ENCODE results near the gene CLCN7. TPM values are rescaled to one million over a fixed set of nuclear protein-coding genes. Genes with fewer than 3 reads are reported as not detected.
A peak's percentile ranks its signal among the peaks of the same experiment; 100 is the strongest.

Gene CLCN7
- total RNA-seq, 4 donors from 2014 or later: 24.8 to 45.8 (median 38.4) TPM

DNA sequence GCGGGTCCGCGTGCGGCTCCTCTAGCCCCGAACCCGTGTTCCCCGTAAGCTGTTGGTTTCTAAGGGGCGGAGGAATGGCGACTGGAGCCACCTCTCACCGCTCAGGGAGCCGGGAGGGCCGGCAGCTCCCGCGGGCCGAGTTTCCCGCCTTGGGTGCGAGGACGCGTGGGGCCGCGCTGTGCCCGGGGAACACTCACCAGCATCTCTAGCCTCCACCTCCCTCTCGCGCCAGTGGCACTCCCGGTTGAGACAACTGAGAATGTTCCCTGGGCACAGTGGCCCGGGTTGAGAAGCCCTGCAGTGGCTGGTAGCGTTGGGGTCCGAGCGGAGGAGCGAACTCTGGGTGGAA lies 18.9 kb upstream of the CLCN7 start:
- Histone ChIP-seq H3K36me3 (peaks cover 0 to 36% of the 10 kb centered on the region in 2 donors), H3K27me3 (no peaks in the 10 kb centered on the region), H3K27ac (peak overlapping the region; percentile 84 to 98 (median 92)), H3K4me3 (peak overlapping the region; percentile 78 to 95 (median 83)), H3K9me3 (no peaks in the 10 kb centered on the region), H3K4me1 (peaks cover 15 to 20% of the 10 kb centered on the region in 2 donors)
- DNase-seq (no peak), ATAC-seq (peak; percentile 3 to 13)
- in situ Hi-C loops (cut with MboI; ENCODE audit: low sequenced_read_pairs in 4 of 4): no loop called here
- TF ChIP-seq POLR2A (IDR thresholded peaks at IDR 0.05): no peak
- TF ChIP-seq, protein P1, sequence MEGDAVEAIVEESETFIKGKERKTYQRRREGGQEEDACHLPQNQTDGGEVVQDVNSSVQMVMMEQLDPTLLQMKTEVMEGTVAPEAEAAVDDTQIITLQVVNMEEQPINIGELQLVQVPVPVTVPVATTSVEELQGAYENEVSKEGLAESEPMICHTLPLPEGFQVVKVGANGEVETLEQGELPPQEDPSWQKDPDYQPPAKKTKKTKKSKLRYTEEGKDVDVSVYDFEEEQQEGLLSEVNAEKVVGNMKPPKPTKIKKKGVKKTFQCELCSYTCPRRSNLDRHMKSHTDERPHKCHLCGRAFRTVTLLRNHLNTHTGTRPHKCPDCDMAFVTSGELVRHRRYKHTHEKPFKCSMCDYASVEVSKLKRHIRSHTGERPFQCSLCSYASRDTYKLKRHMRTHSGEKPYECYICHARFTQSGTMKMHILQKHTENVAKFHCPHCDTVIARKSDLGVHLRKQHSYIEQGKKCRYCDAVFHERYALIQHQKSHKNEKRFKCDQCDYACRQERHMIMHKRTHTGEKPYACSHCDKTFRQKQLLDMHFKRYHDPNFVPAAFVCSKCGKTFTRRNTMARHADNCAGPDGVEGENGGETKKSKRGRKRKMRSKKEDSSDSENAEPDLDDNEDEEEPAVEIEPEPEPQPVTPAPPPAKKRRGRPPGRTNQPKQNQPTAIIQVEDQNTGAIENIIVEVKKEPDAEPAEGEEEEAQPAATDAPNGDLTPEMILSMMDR (IDR thresholded peaks at IDR 0.05 in 4 of 5, conservative IDR thresholded peaks at IDR 0.05 in 1 of 5): no peak
- intact Hi-C loops (cut with DNase I; ENCODE audit: low total_unique reads): loop anchor here (1.0 to 10.0 kb wide), 8 partner anchors 18 to 211 kb away; partner anchors contain the start of genes CLCN7, CRAMP1, IFT140 and MAPK8IP3

DNA sequence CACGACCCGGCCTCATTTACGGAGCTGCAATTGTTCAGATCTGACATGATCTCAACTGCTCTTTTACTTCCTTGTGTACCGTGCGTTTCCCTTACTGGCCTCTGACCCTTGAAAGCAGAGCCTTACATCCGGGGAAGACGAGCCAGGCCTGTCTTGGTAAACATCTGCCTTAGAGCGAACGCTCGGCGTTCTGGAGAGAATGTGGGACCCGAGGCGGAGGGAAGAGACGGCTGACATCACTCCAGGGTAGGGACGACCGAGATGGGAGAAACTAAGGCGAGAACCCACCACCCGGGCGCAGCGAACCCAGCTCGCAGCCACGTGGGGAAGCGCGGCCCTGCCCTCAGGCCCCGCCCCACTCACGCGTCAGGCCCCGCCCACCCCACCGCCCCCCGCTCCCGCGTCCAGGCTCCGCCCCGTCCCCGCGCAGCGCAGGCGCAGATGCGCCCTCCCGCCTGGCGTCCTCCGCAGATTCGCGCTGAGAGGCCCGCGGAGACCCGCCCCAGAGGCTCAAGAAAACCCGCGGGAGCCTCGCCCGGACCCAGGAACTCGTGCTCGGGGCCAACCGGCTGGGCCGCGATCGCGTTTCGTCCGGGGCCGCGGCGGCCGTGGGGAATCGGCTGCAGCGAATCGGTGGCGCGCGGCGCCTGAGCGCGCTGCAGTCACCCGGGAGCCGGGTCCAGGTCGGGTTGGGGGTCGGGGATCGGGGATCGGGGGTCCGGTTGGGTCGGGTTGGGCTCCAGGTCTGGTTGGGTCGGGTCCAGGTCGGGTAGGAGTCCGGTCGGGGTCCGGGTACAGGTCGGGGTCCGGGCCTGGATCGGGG lies 18.3 kb upstream of the CLCN7 start, which contains the start of gene TELO2:
TELO2 (plus strand) TSS at position 438 of the 823 bp plus-strand sequence. CDS start 922 bp downstream, outside the sequence.
- H3K4me3 ChIP-seq: peak within 1 kb of the TSS; percentile 78 to 95 (median 83)

DNA sequence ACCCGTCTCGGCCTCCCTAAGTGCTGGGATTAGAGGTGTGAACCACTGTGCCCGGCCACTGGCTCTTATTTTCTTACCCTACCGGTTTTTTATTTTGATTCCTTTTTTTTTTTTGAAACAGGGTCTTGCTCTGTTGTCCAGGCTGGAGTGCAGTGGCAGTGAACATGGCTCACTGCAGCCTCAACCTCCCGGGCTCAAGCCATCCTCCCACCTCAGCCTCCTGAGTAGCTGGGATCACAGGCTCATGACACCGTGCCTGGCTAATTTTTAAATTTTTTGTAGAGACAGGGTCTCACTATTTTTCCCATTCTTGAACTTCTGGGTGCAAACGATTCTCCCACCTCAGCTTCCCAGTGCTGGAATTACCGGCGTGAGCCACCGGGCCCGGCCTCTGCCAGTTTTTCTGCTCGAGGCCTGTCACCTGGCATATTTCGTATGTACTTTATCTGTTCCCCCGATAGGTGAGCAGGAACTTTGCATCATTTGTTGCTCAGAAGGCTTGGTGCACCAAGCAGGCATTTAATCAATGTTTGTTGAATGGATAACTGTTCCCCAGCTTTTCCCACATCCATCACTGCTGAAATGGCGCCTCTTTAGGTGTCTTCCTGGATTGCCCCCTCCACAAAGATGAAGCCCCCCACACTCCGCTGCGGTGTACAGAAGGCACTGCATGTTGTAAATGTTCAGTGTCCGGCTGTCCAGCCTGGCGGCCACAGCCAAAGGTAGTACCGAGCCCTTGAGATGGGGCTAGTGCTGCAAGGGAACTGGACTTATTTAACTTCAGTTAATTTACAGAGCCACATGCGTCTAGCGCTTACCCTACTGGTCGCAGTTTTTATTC lies 17.5 kb upstream of the CLCN7 start:
- in situ Hi-C loops (cut with MboI; ENCODE audit: low sequenced_read_pairs in 4 of 4): no loop called here

More for the DNA sequence above, 18.3 kb upstream of the CLCN7 start, which contains the start of gene TELO2:
- in situ Hi-C loops (cut with MboI; ENCODE audit: low sequenced_read_pairs in 4 of 4): no loop called here
- intact Hi-C loops (cut with DNase I; ENCODE audit: low total_unique reads): loop anchor here (1.0 to 10.0 kb wide), 7 partner anchors 18 to 212 kb away; partner anchors contain the start of genes CLCN7, CRAMP1, IFT140 and MAPK8IP3
- TF ChIP-seq, protein P1 (IDR thresholded peaks at IDR 0.05 in 4 of 5, conservative IDR thresholded peaks at IDR 0.05 in 1 of 5): no peak
- peak; percentile 27 to 53 for TF ChIP-seq POLR2A (IDR thresholded peaks at IDR 0.05)
- peak; percentile 64 to 68 for DNase-seq
- H3K9me3 ChIP-seq: no peaks in the 10 kb centered on the region
- peaks cover 15 to 20% of the 10 kb centered on the region in 2 donors for H3K4me1 ChIP-seq
- no peaks in the 10 kb centered on the region for H3K27me3 ChIP-seq
- H3K36me3 ChIP-seq: peaks cover 0 to 31% of the 10 kb centered on the region in 2 donors
- peak; percentile 87 for ATAC-seq
- H3K27ac ChIP-seq: peak within 1 kb of the TSS; percentile 84 to 98 (median 92)

DNA sequence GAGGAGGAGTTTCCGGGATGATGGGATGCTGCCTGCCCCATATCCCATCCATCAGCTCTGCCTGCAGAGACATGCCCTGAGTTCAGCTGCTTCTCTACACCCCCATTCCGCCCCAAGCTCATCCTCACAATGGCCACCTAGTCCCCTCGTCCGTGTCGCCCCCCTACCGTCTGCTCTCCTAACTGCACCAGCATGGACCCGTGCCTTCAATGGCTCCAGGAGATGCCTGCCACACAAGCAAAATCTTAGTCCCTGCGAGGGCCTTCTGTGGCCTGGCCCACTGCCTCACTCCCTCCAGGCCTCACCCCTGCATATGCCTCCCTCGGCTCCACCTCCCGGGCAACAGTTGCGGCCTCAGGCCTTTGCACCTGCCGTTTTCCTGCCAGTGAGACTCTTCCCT lies 16.5 kb upstream of the CLCN7 start:
- peaks cover 0 to 18% of the 10 kb centered on the region in 2 donors for H3K36me3 ChIP-seq
- intact Hi-C loops (cut with DNase I; ENCODE audit: low total_unique reads): loop anchor here (5.0 to 10.0 kb wide), 5 partner anchors 56 to 213 kb away; partner anchors contain the start of genes CRAMP1, IFT140 and MAPK8IP3
- no peaks in the 10 kb centered on the region for H3K9me3 ChIP-seq
- H3K27me3 ChIP-seq: no peaks in the 10 kb centered on the region
- H3K4me3 ChIP-seq: no peak overlapping the region
- no peak for DNase-seq
- peaks cover 15 to 20% of the 10 kb centered on the region in 2 donors for H3K4me1 ChIP-seq
- TF ChIP-seq, protein P1 (IDR thresholded peaks at IDR 0.05 in 4 of 5, conservative IDR thresholded peaks at IDR 0.05 in 1 of 5): no peak
- TF ChIP-seq POLR2A (IDR thresholded peaks at IDR 0.05): no peak
- no peak for ATAC-seq
- in situ Hi-C loops (cut with MboI; ENCODE audit: low sequenced_read_pairs in 4 of 4): no loop called here
- no peak overlapping the region for H3K27ac ChIP-seq

More for the DNA sequence above, 17.5 kb upstream of the CLCN7 start:
- DNase-seq: no peak
- intact Hi-C loops (cut with DNase I; ENCODE audit: low total_unique reads): loop anchor here (2.0 to 10.0 kb wide), 6 partner anchors 55 to 212 kb away; partner anchors contain the start of genes CRAMP1, IFT140, MAPK8IP3 and UQCC4
- Histone ChIP-seq H3K27me3 (no peaks in the 10 kb centered on the region), H3K9me3 (no peaks in the 10 kb centered on the region), H3K4me3 (peak overlapping the region; percentile 78 to 95 (median 83)), H3K36me3 (peaks cover 0 to 26% of the 10 kb centered on the region in 2 donors), H3K4me1 (peaks cover 15 to 20% of the 10 kb centered on the region in 2 donors), H3K27ac (peak overlapping the region; percentile 84 to 98 (median 92))
- ATAC-seq: no peak
- TF ChIP-seq, protein P1 (IDR thresholded peaks at IDR 0.05 in 4 of 5, conservative IDR thresholded peaks at IDR 0.05 in 1 of 5): no peak
- TF ChIP-seq POLR2A (IDR thresholded peaks at IDR 0.05): no peak
